B cell (primary cell): Measurements from ENCODE around the gene CCNYL1.

Experiments
- EZH2 ChIP-seq: IDR thresholded peaks from 2 replicates; pipeline ENCODE4 v1.6.1; 2012; ENCODE audit warnings: borderline replicate concordance, low read depth, mild to moderate bottlenecking, moderate library complexity, low read length; ENCODE audit not compliant: insufficient read depth, poor library complexity, severe bottlenecking
- TF ChIP-seq, protein P1 (sequence below): fragments of 200-600 bp; IDR thresholded peaks from one replicate; pipeline ENCODE4 v1.8.0; 2022; ENCODE audit warnings: antibody characterized with exemption, mild to moderate bottlenecking

DNA sequence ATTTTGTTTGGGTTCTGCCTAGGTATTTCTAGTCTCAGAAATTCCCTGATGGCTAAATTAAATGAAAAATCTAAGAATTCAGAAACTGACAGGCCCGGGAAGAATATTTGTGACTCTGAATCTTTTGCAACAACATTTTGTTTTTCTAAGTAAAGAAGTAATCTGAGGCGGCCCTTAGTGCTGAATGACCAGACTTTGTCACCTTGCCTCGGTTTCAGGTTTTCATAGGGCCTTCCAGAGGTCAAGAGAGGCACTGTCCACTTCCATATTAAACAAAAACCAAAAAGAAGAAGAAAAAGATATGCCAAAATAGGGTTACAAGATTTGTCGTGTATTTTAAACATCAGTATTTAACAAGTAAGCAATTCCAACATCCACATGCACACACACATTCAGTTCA, 16.1 kb upstream of the CCNYL1 start:
- TF ChIP-seq, protein P1, sequence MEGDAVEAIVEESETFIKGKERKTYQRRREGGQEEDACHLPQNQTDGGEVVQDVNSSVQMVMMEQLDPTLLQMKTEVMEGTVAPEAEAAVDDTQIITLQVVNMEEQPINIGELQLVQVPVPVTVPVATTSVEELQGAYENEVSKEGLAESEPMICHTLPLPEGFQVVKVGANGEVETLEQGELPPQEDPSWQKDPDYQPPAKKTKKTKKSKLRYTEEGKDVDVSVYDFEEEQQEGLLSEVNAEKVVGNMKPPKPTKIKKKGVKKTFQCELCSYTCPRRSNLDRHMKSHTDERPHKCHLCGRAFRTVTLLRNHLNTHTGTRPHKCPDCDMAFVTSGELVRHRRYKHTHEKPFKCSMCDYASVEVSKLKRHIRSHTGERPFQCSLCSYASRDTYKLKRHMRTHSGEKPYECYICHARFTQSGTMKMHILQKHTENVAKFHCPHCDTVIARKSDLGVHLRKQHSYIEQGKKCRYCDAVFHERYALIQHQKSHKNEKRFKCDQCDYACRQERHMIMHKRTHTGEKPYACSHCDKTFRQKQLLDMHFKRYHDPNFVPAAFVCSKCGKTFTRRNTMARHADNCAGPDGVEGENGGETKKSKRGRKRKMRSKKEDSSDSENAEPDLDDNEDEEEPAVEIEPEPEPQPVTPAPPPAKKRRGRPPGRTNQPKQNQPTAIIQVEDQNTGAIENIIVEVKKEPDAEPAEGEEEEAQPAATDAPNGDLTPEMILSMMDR, result no peak
- TF ChIP-seq EZH2, result no peak
